ENCODE results near the gene KCTD11. TPM values are rescaled to one million over a fixed set of nuclear protein-coding genes. Genes with fewer than 3 reads are reported as not detected.

The KCTD11 gene
- total RNA-seq, 1 experiment from 2014 or later = 1.7 TPM

DNA sequence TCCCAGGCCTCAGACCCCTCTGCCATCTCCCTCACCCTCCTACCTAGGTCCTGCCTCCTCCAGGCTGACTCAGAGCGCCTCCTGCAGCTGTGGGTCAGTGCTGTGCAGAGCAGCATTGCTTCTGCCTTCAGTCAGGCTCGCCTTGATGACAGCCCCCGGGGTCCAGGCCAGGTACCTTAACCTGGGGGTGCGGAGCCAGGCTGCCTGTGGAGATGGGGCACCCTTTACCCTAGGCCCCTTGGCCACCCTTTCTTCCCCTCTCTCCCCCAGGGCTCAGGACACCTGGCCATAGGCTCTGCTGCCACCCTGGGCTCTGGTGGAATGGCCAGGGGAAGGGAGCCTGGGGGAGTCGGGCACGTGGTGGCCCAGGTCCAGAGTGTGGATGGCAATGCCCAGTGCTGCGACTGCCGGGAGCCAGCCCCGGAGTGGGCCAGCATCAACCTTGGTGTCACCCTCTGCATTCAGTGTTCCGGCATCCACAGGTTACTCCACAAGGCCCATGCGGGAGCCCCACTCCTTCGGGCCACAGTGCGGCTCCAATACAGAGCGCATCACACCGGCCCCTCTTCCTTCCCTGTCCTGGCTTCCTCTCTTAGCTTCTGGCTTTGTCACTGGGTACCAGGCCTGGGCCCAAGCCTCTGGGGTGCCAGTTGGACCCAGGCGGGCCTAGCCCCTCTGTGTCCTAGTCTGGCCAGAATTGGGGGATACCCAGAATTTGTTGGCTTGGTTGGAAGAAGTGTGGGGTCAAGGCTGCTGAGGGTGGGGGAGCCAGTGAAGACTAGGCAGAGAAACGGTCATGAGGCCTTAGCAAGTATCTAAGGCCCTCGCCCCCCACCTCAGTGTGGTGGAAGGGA, 5.0 kb upstream of the KCTD11 start:
- no peak for DNase-seq
- Histone ChIP-seq H3K4me1 (peaks cover 6% of the 10 kb centered on the region; the same call in 1 of the 2 replicates), H3K27me3 (no peaks in the 10 kb centered on the region)

DNA sequence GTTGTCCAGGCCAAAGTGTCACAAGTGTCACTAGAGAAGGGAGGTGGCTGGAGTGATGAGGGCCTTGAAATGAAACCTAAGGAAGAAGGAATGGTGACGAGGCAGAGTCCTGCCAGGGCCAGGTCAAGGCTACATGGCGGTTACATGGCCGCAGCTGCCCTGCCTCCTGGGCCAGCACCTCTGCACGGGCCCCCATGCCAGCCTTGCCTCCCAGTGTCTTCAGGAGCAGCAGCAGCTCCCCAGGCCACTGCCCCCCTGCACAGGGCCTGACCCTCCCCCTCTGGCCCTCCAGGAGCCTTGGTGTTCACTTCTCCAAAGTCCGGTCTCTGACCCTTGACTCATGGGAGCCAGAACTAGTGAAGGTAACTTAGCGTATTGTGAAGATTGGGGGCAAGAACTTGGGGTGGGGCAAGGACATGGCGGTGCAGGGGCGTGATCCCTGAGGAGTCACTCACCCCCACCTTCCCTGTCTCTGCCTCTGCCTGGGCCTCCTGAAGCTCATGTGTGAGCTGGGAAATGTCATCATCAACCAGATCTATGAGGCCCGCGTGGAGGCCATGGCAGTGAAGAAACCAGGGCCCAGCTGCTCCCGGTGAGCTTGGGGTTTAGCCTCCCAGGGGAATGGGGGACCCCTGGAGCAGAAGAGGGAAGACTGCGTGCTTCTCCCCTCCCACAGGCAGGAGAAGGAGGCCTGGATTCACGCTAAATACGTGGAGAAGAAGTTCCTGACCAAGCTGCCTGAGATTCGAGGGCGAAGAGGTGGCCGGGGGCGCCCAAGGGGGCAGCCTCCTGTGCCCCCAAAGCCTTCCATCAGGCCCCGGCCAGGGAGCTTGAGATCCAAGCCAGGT, 4.1 kb upstream of the KCTD11 start:
- no peak for DNase-seq
- Histone ChIP-seq H3K4me1 (peaks cover 11% of the 10 kb centered on the region; the same call in 1 of the 2 replicates), H3K27me3 (no peaks in the 10 kb centered on the region), H3K36me3 (no peaks in the 10 kb centered on the region), H3K9me3 (replicated peaks) (no peaks in the 10 kb centered on the region), H3K27ac (no peak overlapping the region), H3K4me3 (no peak overlapping the region)

More for the DNA sequence above, 5.0 kb upstream of the KCTD11 start:
- no peak overlapping the region for H3K4me3 ChIP-seq
- no peak overlapping the region for H3K27ac ChIP-seq
- no peaks in the 10 kb centered on the region for H3K36me3 ChIP-seq
- H3K9me3 ChIP-seq (replicated peaks) = no peaks in the 10 kb centered on the region

DNA sequence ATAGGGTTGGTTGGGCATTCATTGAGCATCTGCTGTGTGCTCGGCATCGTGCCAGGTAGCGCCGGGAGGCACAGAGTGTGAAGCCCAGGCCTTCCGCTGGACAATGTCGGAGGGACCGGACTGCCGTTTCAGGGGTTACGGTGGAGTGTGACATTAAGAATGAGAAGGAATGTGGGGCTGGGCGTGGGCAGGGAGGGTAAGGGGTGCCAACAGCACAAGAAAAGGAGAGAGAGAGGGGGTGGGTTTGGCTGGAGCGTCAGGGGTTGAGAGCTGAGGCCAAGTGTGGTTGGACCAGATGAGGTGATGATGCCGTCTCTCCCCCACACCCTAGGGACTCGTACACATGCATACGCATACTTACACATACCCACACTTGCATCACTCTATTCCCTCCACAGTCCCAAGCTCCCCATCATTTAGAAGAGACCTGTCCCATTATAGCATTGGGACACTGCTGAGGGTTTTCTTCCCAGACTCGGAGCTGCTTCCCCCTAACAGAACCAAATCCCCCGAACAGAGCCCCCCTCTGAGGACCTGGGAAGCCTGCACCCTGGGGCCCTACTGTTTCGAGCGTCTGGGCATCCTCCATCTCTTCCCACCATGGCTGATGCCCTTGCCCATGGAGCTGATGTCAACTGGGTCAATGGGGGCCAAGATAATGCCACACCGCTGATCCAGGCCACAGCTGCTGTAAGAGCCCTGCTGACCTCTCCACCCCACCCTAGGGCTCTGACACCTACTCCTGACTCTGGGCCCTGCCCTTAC, 3.3 kb upstream of the KCTD11 start:
- H3K4me1 ChIP-seq = peaks cover 12% of the 10 kb centered on the region; the same call in 1 of the 2 replicates

DNA sequence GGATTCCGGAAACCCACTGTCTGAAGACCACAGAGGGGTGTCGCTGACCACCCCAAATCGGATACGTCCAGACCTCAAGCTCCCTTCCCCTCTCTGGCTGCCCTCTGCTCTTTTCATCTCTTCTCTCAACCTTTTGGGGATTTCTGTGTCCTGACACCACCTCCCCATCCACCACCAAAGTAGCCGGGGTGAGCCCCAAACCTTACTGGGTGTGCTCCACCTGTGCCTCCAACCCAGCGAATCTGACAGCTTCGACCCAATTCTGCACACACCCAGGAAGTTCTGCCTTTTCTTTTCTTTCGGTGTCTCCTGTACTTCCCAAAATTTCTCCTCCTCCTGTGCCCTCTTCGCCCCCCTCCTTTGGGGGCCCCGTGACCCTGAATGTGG, 534 bp downstream of the KCTD11 start:
- DNase-seq = no peak
- peak overlapping the region; percentile 68; the same call in 1 of the 2 replicates for H3K27ac ChIP-seq
- peaks cover 12% of the 10 kb centered on the region; the same call in 1 of the 2 replicates for H3K4me1 ChIP-seq
- peak overlapping the region; percentile 62 for H3K4me3 ChIP-seq
- H3K9me3 ChIP-seq (replicated peaks) = no peaks in the 10 kb centered on the region
- no peaks in the 10 kb centered on the region for H3K27me3 ChIP-seq
- H3K36me3 ChIP-seq = no peaks in the 10 kb centered on the region

More for the DNA sequence above, 3.3 kb upstream of the KCTD11 start:
- DNase-seq = no peak
- Histone ChIP-seq H3K36me3 (no peaks in the 10 kb centered on the region), H3K4me3 (no peak overlapping the region), H3K9me3 (replicated peaks) (no peaks in the 10 kb centered on the region), H3K27ac (no peak overlapping the region), H3K27me3 (no peaks in the 10 kb centered on the region)

DNA sequence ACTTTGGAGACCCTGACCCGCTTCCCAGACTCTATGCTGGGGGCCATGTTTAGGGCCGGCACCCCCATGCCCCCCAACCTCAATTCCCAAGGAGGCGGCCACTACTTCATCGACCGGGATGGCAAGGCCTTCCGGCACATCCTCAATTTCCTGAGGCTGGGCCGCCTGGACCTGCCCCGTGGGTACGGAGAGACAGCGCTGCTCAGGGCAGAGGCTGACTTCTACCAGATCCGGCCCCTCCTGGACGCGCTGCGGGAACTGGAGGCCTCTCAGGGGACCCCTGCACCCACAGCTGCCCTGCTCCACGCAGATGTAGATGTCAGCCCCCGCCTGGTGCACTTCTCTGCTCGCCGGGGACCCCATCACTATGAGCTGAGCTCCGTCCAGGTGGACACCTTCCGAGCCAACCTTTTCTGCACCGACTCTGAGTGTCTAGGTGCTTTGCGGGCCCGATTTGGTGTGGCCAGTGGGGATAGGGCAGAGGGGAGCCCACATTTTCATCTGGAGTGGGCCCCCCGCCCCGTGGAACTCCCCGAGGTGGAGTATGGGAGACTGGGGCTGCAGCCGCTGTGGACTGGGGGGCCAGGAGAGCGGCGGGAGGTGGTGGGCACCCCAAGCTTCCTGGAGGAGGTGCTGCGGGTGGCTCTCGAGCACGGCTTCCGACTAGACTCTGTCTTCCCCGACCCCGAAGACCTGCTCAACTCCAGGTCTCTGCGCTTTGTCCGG, 1.1 kb downstream of the KCTD11 start:
- Histone ChIP-seq H3K27me3 (no peaks in the 10 kb centered on the region), H3K4me3 (peak overlapping the region; percentile 62; the same call in 1 of the 2 replicates), H3K36me3 (no peaks in the 10 kb centered on the region), H3K4me1 (peaks cover 12% of the 10 kb centered on the region; the same call in 1 of the 2 replicates), H3K9me3 (replicated peaks) (no peaks in the 10 kb centered on the region), H3K27ac (no peak overlapping the region)
- no peak for DNase-seq

DNA sequence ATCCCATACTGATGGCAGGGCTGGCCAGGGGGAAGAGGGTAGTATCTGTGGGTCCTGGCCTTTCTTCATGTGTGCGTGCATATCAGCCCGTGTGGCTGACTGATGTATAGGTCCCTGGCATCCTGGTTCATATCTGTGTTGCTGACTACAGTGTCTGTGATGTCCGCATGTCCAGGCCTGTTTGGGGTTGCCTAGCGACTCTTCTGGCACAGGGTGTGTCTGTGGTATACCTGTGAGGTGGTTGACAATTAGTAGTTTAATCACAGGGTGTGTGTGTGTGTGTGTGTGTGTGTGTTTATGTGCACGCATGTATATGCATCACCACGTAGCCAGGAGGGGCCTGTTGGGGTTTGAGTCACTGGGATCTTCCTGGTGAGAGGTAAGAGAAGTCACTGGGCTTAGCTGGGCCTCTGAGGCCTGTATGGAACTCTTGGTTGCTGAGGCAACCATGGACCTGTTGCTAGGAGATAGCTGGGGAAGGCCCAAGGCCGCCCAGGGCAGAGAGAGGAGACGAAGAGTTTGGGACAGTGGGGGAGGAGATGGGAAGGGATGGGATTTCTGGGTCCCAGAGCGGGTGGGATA, 2.4 kb downstream of the KCTD11 start:
- H3K9me3 ChIP-seq (replicated peaks) = no peaks in the 10 kb centered on the region
- no peaks in the 10 kb centered on the region for H3K27me3 ChIP-seq
- peaks cover 12% of the 10 kb centered on the region; the same call in 1 of the 2 replicates for H3K4me1 ChIP-seq
- H3K27ac ChIP-seq = no peak overlapping the region
- DNase-seq = no peak
- H3K4me3 ChIP-seq = no peak overlapping the region
- H3K36me3 ChIP-seq = no peaks in the 10 kb centered on the region

DNA sequence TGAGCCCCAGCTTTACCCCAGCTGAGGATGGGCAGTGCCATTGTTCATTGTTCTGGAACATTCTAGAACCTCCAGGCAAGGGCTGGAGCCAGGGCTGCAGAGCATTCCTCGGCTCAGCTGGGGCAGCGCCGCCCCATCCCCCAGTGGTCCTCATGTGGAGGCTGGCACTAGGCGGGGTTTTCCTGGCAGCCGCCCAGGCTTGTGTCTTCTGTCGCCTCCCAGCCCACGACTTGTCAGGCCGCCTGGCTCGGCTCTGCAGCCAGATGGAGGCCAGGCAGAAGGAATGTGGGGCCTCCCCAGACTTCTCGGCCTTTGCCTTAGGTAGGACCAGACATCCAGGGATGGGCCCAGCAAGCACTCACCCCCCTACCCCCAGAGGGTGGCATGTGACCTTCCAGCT, 3.1 kb downstream of the KCTD11 start, which contains the start of gene TMEM95:
TSS of gene TMEM95 (plus strand) at position 104 of the 400 bp plus-strand sequence. CDS start at position 153, 49 bp downstream.
- H3K27ac ChIP-seq = no peak within 1 kb of the TSS
- H3K4me1 ChIP-seq = peaks cover 6% of the 10 kb centered on the region; the same call in 1 of the 2 replicates
- no peak for DNase-seq
- H3K4me3 ChIP-seq = no peak within 1 kb of the TSS
- no peaks in the 10 kb centered on the region for H3K9me3 ChIP-seq (replicated peaks)
- H3K36me3 ChIP-seq = no peaks in the 10 kb centered on the region
- no peaks in the 10 kb centered on the region for H3K27me3 ChIP-seq

DNA sequence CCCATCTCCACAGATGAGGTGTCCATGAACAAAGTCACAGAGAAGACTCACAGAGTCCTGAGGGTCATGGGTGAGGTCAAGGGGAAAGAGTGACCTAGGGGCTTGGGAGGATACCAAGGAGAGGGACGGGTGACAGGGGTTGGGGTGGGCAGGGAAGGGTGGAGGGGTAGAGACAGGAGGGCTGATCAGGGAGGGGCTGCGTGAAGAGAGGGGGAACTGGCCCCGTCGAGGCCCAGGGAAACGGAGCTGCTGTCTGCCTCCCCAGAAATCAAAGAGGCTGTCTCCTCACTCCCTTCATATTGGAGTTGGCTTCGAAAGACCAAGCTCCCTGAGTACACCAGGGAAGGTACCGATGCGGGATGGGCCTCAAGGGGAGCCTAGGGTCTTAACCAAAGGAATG, 3.6 kb downstream of the KCTD11 start:
- Histone ChIP-seq H3K27me3 (no peaks in the 10 kb centered on the region), H3K27ac (no peak overlapping the region), H3K4me1 (peaks cover 6% of the 10 kb centered on the region; the same call in 1 of the 2 replicates), H3K36me3 (no peaks in the 10 kb centered on the region), H3K9me3 (replicated peaks) (no peaks in the 10 kb centered on the region), H3K4me3 (no peak overlapping the region)
- DNase-seq = no peak

DNA sequence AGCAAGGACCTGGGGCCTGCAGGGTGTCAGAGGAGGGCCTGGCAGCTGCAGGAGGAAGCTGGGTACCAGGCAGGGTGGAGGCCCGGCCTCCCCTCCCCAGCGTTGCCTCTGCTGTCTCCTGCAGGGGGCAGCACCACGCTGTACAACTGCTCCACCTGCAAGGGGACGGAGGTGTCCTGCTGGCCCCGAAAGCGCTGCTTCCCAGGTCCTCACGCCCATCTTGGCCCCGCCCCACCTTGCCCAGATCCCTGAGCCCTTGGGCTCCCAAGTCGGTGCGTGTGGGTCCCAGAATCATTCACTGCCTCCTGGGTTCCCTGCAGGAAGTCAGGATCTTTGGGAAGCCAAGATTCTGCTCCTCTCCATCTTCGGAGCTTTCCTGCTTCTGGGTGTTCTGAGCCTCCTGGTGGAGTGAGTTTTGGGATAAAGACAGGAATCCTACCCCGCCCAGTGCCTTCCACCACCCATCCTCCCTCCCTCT, 4.1 kb downstream of the KCTD11 start:
- peak; percentile 73 to 79 for DNase-seq
- no peaks in the 10 kb centered on the region for H3K9me3 ChIP-seq (replicated peaks)
- H3K4me3 ChIP-seq = no peak overlapping the region
- H3K27ac ChIP-seq = no peak overlapping the region
- peaks cover 6% of the 10 kb centered on the region; the same call in 1 of the 2 replicates for H3K4me1 ChIP-seq
- H3K27me3 ChIP-seq = no peaks in the 10 kb centered on the region
- no peaks in the 10 kb centered on the region for H3K36me3 ChIP-seq

DNA sequence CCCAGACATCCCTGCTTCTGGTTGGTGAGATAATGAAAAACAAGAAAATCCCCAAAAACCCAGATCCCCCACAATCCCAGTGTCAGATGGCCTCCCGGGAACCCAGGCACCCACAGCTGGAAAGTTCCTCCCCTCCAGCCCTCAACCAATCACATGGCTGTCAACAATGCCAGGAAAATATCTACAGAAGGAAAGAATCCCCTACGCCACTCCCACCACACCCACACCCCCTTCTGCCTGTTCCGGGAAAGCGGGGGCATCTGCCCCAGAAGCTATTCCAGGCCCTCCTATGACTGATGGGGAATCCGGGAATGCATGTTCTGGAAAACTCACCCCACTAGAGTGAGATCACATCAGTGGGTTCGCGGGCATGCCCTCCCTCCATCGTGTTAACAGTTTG, 4.8 kb downstream of the KCTD11 start:
- no peak overlapping the region for H3K4me3 ChIP-seq
- no peaks in the 10 kb centered on the region for H3K9me3 ChIP-seq (replicated peaks)
- no peaks in the 10 kb centered on the region for H3K27me3 ChIP-seq
- H3K27ac ChIP-seq = no peak overlapping the region
- peaks cover 6% of the 10 kb centered on the region; the same call in 1 of the 2 replicates for H3K4me1 ChIP-seq
- no peak for DNase-seq
- no peaks in the 10 kb centered on the region for H3K36me3 ChIP-seq

DNA sequence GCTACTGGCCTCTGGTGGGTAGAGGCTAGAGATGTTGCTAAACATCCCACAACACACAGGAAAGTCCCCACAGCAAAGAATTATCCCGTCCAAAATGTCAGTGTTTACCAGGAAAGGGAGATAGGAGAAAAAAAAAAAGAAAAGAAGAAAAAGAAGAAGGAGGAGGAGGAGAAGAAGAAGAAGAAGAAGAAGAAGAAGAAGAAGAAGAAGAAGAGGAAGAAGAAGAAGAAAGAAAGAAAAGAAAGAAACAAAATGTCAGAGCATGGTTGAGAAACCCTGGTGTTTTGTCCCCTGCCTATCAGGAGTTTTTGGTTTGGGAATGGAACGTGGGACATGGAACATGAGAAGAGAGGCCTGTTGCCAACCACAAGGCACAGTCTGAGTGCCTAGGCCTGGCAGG, 5.4 kb downstream of the KCTD11 start:
- Histone ChIP-seq H3K36me3 (no peaks in the 10 kb centered on the region), H3K4me1 (peaks cover 6% of the 10 kb centered on the region; the same call in 1 of the 2 replicates), H3K4me3 (no peak overlapping the region), H3K27ac (no peak overlapping the region), H3K27me3 (no peaks in the 10 kb centered on the region), H3K9me3 (replicated peaks) (no peaks in the 10 kb centered on the region)
- DNase-seq = no peak

DNA sequence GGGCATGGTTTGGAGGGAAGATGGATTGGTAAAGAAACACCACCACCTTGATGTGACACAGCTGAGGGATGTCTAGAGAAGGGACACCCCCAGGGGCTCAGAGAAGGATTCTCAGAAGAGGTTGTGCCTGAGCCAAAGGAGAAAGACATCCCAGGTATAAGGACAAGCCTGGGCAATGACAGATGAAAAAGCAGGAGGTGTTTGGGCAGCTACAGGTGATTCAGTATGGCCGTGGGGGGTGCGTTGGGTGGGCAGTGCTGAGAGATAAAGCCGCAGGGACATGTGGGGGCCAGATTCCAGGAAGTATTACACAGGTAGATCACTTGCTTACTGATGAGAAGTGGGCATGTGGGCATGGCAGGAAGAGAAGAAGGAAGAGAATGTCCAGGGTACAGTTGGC, 9.9 kb downstream of the KCTD11 start:
- no peaks in the 10 kb centered on the region for H3K36me3 ChIP-seq
- no peaks in the 10 kb centered on the region for H3K27me3 ChIP-seq
- no peak overlapping the region for H3K27ac ChIP-seq
- no peak overlapping the region for H3K4me3 ChIP-seq
- no peaks in the 10 kb centered on the region for H3K4me1 ChIP-seq
- H3K9me3 ChIP-seq (replicated peaks) = no peaks in the 10 kb centered on the region
- no peak for DNase-seq

DNA sequence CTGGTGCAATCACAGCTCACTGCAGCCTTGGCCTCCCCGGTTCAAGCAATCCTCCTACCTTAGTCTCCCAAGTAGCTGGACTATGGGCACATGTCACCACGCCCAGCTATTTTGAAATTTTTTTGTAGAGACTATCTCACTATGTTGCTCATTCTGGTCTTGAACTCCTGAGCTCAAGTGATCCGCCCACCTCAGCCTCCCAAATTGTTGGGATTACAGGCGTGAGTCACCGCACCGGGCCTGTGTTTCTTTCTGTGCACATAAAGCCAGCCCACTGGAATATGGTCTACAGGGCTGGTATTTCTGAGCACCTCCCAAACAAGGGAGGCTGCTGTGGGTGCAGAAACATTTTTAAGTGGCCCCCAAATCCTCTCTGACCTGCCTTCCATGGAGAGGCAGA, 11.3 kb downstream of the KCTD11 start:
- no peak overlapping the region for H3K4me3 ChIP-seq
- no peaks in the 10 kb centered on the region for H3K36me3 ChIP-seq
- H3K27ac ChIP-seq = no peak overlapping the region
- DNase-seq = no peak
- no peaks in the 10 kb centered on the region for H3K4me1 ChIP-seq
- no peaks in the 10 kb centered on the region for H3K27me3 ChIP-seq
- no peaks in the 10 kb centered on the region for H3K9me3 ChIP-seq (replicated peaks)
